ENCODE measurements around the gene ZFHX2. TPM values are rescaled to one million over a fixed set of nuclear protein-coding genes. Genes with fewer than 3 reads are reported as not detected.
A peak's percentile ranks its signal among the peaks of the same experiment; 100 is the strongest.

Gene ZFHX2
- total RNA-seq, 2 donors from 2014 or later: 12.8 to 15.4 TPM

DNA sequence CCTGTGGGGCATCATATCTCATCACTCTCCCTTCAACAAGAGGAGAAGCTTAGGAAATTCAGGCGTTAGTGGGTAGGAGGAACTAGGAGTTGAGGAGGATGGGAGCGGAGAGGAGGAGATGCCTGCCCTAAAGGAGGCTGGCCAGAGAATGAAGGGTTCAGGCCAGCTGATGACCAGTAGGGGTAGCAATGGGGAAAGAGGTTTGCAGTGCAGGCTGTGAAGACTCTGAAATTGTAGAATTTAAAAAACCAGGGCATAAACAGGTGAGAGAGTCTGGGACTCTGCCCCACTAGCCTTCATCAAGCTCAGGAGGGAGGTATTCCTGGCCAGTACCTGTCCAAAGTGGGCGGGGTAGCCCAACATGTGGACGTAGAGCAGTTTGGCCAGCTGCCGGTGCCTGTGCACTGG is 15.2 kb upstream of the ZFHX2 start:
- Histone ChIP-seq H3K27ac (ENCODE audit: low read depth, low read length) (no peak overlapping the region), H3K4me3 (ENCODE audit: low read length) (peak overlapping the region; percentile 91), H3K27me3 (ENCODE audit: control insufficient read depth, insufficient read depth, low read length, poor library complexity, severe bottlenecking) (no peaks in the 10 kb centered on the region), H3K9me3 (ENCODE audit: control insufficient read depth, low read length) (no peaks in the 10 kb centered on the region), H3K9ac (ENCODE audit: extremely low read depth, low read length, poor library complexity, severe bottlenecking) (peak overlapping the region; percentile 57), H3K4me1 (ENCODE audit: control insufficient read depth, insufficient read depth, low read length) (peaks cover 11% of the 10 kb centered on the region), H3K36me3 (ENCODE audit: control insufficient read depth, insufficient read depth, low read length) (peaks cover 40% of the 10 kb centered on the region)
- Mint-ChIP-seq H3K27ac (peak overlapping the region; percentile 95), H3K4me1 (peaks cover 20% of the 10 kb centered on the region), H3K4me3 (peak overlapping the region; percentile 98), H3K27me3 (ENCODE audit: insufficient read depth) (peaks cover 3% of the 10 kb centered on the region), H3K9me3 (no peaks in the 10 kb centered on the region), H3K36me3 (ENCODE audit: low read depth) (peaks cover 34% of the 10 kb centered on the region)
- DNase-seq: no peak
- WGBS, 2 experiments (ENCODE audit: insufficient coverage in 1 of 2, insufficient read length in 1 of 2): 37 to 43% methylated on average over 4 to 5 of the region's 5 CpGs
- TF ChIP-seq CTCF (conservative IDR thresholded peaks at IDR 0.05): peak; percentile 48

GRCh38 chr14:23566112-23566777 is 14.7 kb upstream of the ZFHX2 start:
- DNase-seq: no peak
- 92 to 95% methylated on average over 8 to 10 of the region's 10 CpGs for WGBS, 2 experiments (ENCODE audit: insufficient coverage in 1 of 2, insufficient read length in 1 of 2)
- H3K27ac ChIP-seq (ENCODE audit: low read depth, low read length): no peak overlapping the region
- H3K9me3 ChIP-seq (ENCODE audit: control insufficient read depth, low read length): no peaks in the 10 kb centered on the region
- peaks cover 46% of the 10 kb centered on the region for H3K36me3 ChIP-seq (ENCODE audit: control insufficient read depth, insufficient read depth, low read length)
- peak overlapping the region; percentile 98 for H3K4me3 Mint-ChIP-seq
- TF ChIP-seq CTCF (conservative IDR thresholded peaks at IDR 0.05): no peak
- H3K27me3 ChIP-seq (ENCODE audit: control insufficient read depth, insufficient read depth, low read length, poor library complexity, severe bottlenecking): no peaks in the 10 kb centered on the region
- peak overlapping the region; percentile 91 for H3K4me3 ChIP-seq (ENCODE audit: low read length)
- peaks cover 11% of the 10 kb centered on the region for H3K4me1 ChIP-seq (ENCODE audit: control insufficient read depth, insufficient read depth, low read length)
- peaks cover 38% of the 10 kb centered on the region for H3K36me3 Mint-ChIP-seq (ENCODE audit: low read depth)
- no peaks in the 10 kb centered on the region for H3K27me3 Mint-ChIP-seq (ENCODE audit: insufficient read depth)
- peak overlapping the region; percentile 10 for H3K27ac Mint-ChIP-seq
- peaks cover 20% of the 10 kb centered on the region for H3K4me1 Mint-ChIP-seq
- no peak overlapping the region for H3K9ac ChIP-seq (ENCODE audit: extremely low read depth, low read length, poor library complexity, severe bottlenecking)
- H3K9me3 Mint-ChIP-seq: no peaks in the 10 kb centered on the region

GRCh38 chr14:23565626-23566025 is 14.1 kb upstream of the ZFHX2 start:
- H3K4me1 Mint-ChIP-seq: peaks cover 20% of the 10 kb centered on the region
- 84 to 93% methylated on average over 4 to 11 of the region's 11 CpGs for WGBS, 2 experiments (ENCODE audit: insufficient coverage in 1 of 2, insufficient read length in 1 of 2)

More at GRCh38 chr14:23565626-23566025, 14.1 kb upstream of the ZFHX2 start:
- Histone ChIP-seq H3K9me3 (ENCODE audit: control insufficient read depth, low read length) (no peaks in the 10 kb centered on the region), H3K36me3 (ENCODE audit: control insufficient read depth, insufficient read depth, low read length) (peaks cover 52% of the 10 kb centered on the region), H3K27me3 (ENCODE audit: control insufficient read depth, insufficient read depth, low read length, poor library complexity, severe bottlenecking) (no peaks in the 10 kb centered on the region), H3K4me3 (ENCODE audit: low read length) (no peak overlapping the region), H3K9ac (ENCODE audit: extremely low read depth, low read length, poor library complexity, severe bottlenecking) (no peak overlapping the region), H3K27ac (ENCODE audit: low read depth, low read length) (no peak overlapping the region), H3K4me1 (ENCODE audit: control insufficient read depth, insufficient read depth, low read length) (peaks cover 11% of the 10 kb centered on the region)
- H3K27me3 Mint-ChIP-seq (ENCODE audit: insufficient read depth): no peaks in the 10 kb centered on the region
- no peak for TF ChIP-seq CTCF (conservative IDR thresholded peaks at IDR 0.05)
- H3K27ac Mint-ChIP-seq: no peak overlapping the region
- peaks cover 43% of the 10 kb centered on the region for H3K36me3 Mint-ChIP-seq (ENCODE audit: low read depth)
- no peak overlapping the region for H3K4me3 Mint-ChIP-seq
- DNase-seq: no peak
- no peaks in the 10 kb centered on the region for H3K9me3 Mint-ChIP-seq
